Amygdala (tissue), 56 donors: ENCODE results near the gene RMDN3.

Experiments
- DNase-seq, 56 donors: peaks; one replicate each; lab custom pipeline; 2025; lab: John Stamatoyannopoulos, UW

RMDN3 gene, protein sequence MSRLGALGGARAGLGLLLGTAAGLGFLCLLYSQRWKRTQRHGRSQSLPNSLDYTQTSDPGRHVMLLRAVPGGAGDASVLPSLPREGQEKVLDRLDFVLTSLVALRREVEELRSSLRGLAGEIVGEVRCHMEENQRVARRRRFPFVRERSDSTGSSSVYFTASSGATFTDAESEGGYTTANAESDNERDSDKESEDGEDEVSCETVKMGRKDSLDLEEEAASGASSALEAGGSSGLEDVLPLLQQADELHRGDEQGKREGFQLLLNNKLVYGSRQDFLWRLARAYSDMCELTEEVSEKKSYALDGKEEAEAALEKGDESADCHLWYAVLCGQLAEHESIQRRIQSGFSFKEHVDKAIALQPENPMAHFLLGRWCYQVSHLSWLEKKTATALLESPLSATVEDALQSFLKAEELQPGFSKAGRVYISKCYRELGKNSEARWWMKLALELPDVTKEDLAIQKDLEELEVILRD

GRCh38 chr15:40754883-40755811, at the start of gene RMDN3:
TSS of gene RMDN3 (minus strand) at chr15:40755254. CDS start at chr15:40754783, 471 bp downstream.
- DNase-seq: peak in 54 of 56 donors; percentile 43 to 94 (median 80)

- DNase-seq: no peak
Measured at GRCh38 chr15:40803688-40804087, 48.6 kb upstream of the RMDN3 start.

GRCh38 chr15:40803076-40803475, 48.0 kb upstream of the RMDN3 start:
- DNase-seq: no peak

- DNase-seq: no peak
Measured at GRCh38 chr15:40799523-40799922, 44.5 kb upstream of the RMDN3 start.

DNA sequence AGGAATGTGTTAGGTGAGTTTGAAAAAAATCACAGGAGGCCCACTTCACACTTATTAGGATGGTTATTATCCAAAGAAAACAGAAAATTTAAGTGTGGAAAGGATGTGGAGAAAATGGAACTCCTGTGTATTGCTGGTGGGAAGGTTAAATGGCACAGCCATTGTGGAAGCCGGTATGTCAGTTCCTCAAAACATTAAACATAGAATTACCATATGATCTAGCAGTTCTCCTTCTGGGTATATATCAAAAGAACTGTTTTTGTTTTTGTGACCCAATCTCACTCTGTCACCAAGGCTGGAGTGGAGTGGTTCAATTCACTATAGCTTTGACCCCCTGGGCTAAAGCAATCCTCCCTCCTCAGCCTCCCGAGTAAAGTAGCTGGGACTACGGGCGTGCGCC, 41.5 kb upstream of the RMDN3 start:
- no peak for DNase-seq

- no peak for DNase-seq
Measured at GRCh38 chr15:40796041-40796440, 41.0 kb upstream of the RMDN3 start.

GRCh38 chr15:40793216-40793989, 38.3 kb upstream of the RMDN3 start:
- DNase-seq: peak in 2 of 56 donors; percentile 14 to 19

DNA sequence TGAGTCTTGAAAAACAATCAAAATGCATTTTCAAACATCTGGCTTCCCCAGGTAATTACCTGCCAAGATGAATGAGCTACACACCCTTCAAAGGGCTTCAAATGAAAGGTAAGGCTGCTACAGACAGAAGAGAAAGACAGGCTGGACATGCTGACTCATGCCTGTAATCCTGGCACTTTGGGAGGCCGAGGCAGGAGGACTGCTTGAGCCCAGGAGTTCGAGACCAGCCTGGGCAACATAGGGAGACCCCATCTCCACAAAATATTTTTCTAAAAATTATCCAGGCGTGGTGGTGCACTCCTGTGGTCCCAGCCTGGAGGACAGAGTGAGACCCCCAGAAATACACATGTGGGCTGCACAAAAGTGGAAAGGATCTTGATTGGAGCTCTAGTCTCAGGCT, 37.3 kb upstream of the RMDN3 start:
- DNase-seq: no peak

- DNase-seq: no peak
Measured at GRCh38 chr15:40790718-40791117, 35.7 kb upstream of the RMDN3 start.

DNA sequence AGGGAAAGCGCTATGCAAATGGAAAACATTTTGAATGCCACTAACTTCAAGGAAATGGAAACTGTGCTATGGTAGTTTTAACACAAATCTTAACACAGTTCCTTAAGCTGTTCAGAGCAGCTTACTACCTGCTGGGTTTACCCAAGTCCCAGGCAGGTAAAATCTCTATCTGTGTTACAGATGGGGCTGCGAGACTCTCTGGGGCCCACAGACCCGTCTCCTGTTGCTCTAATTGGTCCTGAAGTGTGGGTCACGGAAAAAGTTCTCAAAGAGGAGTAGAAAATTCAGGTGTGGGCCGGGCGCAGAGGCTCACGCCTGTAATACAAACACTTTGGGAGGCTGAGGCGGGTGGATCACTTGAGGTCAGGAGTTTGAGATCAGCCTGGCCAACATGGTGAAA, 34.9 kb upstream of the RMDN3 start:
- DNase-seq: no peak

DNA sequence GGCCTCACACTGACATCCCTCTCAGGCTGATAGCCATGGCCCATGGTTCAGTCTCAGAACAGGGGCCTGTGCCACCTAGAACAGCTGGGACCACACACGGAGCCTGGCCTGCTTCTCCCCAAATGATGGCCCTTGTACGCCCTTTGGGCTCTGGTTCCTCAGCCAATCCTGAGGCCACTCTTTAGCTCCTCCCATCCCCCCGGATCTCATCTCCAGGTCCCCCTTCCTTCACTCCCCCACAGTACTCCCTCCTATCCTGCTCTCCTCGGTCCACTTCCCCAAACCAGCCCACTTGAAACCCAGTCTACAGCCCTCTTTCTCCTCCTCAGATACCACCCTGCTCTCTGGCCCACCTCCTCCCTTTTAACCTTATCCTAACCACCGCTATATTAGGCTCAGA, 34.1 kb upstream of the RMDN3 start:
- no peak for DNase-seq

DNA sequence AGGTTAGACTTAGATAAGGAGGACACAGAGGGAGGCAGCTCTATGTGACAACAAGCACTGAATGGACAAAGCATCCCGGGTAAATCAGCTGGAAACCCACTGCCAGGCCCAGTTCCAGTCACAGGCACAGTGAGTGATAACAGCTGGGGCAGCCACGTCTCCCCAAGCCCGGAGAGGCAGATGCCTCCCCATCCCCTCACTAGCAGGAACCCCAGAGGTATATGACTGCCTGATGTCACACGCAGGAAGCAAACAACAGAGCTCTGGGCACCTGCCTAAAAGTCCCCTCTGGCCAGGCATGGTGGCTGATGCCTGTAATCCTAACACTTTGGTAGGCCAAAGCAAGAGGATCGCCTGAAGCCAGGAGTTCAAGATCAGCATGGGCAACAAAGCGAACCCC, 32.9 kb upstream of the RMDN3 start:
- DNase-seq: no peak

DNA sequence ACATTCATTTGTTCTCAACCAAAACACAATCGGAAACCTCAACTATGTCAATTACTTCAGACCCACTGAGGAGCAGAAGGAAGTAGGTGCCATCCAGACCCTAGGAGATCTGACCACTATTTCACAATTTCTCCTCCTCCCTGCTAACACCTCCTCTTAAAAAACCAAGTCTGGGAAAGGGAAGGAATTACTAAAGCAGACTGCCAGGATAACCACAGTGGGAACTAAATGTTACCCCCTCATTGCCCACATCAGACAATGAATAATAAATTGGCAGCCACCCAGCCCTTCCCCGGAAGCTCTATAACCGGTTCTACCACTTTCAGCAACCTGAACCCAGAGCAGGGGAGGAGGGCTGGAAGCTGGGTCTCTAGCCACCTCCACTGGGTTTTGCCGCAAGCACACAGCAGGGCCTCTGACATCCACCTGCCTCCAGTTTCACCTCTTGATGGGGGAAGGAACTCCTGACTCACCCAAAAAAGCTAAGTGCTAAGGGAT, 32.3 kb upstream of the RMDN3 start:
- peak in 1 of 56 donors; percentile 18 for DNase-seq

- DNase-seq: no peak
Measured at GRCh38 chr15:40785814-40786213, 30.8 kb upstream of the RMDN3 start.

GRCh38 chr15:40785164-40785563, 30.1 kb upstream of the RMDN3 start:
- DNase-seq: no peak

DNA sequence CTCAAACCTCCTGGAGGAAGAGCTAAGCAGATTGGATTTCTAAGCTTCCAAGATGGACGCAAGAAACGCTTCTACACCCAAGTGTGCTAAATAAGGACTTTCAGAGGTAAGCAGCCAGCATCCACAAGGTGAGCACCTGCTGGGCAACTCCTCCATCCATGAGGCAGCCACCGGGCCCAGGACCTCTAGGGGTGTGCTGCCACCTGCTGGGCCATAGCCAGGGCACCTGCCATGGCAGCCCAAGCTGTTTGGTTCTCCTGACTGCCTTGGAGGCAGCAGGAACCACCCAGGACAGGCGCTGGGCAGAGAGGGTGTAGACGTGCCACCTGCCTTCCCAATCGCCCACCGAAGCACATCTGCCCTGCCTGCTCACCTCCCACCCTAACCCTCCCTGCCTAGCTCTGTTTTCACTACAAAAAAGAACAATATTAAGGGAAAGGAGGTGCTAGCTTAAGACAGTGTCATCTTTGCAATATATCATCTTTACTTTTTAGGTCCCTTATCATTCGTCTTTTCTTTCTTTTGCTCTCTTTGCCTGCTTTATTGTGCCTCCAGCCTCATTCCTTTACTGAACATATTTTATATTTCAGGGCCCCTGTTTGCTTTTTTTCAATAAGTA, 27.7 kb upstream of the RMDN3 start:
- peak in 3 of 56 donors; percentile 5 to 19 (median 7) for DNase-seq

- no peak for DNase-seq
Measured at GRCh38 chr15:40776537-40777141, 21.6 kb upstream of the RMDN3 start.

DNA sequence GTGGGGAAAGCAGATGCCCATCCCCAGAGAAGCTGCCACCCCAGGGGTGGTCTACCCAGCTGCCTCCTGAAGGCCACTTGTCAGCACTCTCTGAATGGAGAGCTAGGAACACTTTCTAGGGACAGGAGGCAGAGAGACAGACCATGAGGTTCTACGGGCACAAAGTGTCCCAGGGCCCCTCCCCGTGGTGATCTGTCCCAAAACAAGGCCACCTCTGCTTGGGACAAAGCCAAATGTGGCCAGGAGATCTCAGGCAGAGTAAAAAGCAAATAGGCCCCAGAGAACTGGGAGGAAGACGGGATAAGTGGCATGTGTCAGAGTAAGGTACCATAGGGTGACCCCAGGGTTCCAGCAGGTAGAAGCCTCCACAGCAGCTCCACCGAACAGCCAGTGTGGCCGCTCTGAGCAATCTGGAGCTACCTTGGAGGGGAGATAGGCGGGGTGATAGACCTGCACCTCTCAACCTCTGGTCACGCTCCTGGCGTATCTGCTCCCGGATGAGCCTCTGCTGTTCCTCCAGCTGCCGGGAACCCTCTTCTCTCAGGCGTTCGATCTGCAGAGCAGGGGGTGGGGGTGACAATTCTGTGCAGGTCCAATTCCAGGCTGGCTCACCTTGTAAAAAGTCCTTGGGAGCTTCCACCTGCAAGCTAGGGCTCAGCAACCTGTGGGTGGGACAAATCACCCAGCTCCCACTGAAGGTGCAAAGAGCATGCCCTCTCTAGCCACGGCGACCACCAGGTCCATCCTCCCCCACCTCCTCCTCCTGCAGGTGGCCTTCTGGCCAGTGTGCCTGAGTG, 20.9 kb upstream of the RMDN3 start:
- DNase-seq: no peak

DNA sequence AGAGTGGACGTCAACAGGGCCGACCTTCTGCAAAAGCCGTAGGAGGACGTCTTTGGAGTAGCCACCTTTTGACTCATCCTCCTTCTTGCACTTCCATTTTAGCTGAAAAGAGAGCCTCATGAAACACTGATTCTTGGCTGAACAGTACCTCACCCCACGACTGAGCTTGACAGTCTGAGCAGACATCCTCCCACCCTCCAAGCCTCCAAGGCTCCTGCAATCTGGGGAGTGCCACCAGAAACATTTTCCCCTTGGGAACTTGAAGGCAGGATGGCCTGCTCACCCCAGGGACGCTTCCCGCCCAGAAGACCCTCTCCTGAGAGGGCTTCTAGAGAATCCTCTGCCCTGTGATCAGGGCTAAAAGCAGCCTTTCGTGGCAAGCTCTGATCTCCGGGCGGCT, 20.0 kb upstream of the RMDN3 start:
- no peak for DNase-seq
